ENCODE measurements around the gene PLPP4.

GRCh38 chr10:120429395-120429794 lies 27.6 kb upstream of the PLPP4 start:
- TF ChIP-seq CTCF (IDR thresholded peaks at IDR 0.05) = no peak
- TF ChIP-seq POLR2A (IDR thresholded peaks at IDR 0.05) = no peak
